HG03565 (cell line): ENCODE measurements around the gene CPNE9.

ENCODE experiments used
- ATAC-seq: cut with Tn5 transposase; IDR thresholded peaks from one replicate; pipeline ENCODE4 v1.9.1; 2021; ENCODE audit warnings: mild to moderate bottlenecking, moderate library complexity; ENCODE audit not compliant: unreplicated experiment

CPNE9 gene

GRCh38 chr3:9703736-9704346 is at the start of gene CPNE9:
CPNE9 (plus strand) TSS chr3:9703833; CDS start chr3:9703997, 164 bp downstream.
- ATAC-seq = no peak

- ATAC-seq = no peak
These were observed 43.8 kb upstream of the CPNE9 start for GRCh38 chr3:9659849-9660248.

GRCh38 chr3:9660972-9661371 is 42.7 kb upstream of the CPNE9 start:
- no peak for ATAC-seq

- no peak for ATAC-seq
These were observed 39.4 kb upstream of the CPNE9 start for GRCh38 chr3:9664119-9664751.

GRCh38 chr3:9666704-9667445 is 36.8 kb upstream of the CPNE9 start:
- no peak for ATAC-seq

- ATAC-seq = no peak
These were observed 34.4 kb upstream of the CPNE9 start for GRCh38 chr3:9669277-9669676.

- ATAC-seq = no peak
These were observed 33.8 kb upstream of the CPNE9 start for GRCh38 chr3:9669720-9670432.

GRCh38 chr3:9673082-9673481 is 30.6 kb upstream of the CPNE9 start:
- ATAC-seq = no peak

GRCh38 chr3:9673752-9674151 is 29.9 kb upstream of the CPNE9 start:
- ATAC-seq = no peak

GRCh38 chr3:9675736-9676290 is 27.8 kb upstream of the CPNE9 start:
- no peak for ATAC-seq

- ATAC-seq = no peak
These were observed 26.8 kb upstream of the CPNE9 start for GRCh38 chr3:9676785-9677184.

GRCh38 chr3:9678493-9678892 is 25.1 kb upstream of the CPNE9 start:
- ATAC-seq = no peak

GRCh38 chr3:9679476-9680080 is 24.1 kb upstream of the CPNE9 start:
- ATAC-seq = no peak

GRCh38 chr3:9681011-9681722 is 22.5 kb upstream of the CPNE9 start:
- no peak for ATAC-seq

GRCh38 chr3:9681723-9682081 is 21.9 kb upstream of the CPNE9 start:
- ATAC-seq = no peak

GRCh38 chr3:9682096-9682495 is 21.5 kb upstream of the CPNE9 start:
- ATAC-seq = no peak

GRCh38 chr3:9683426-9683825 is 20.2 kb upstream of the CPNE9 start:
- no peak for ATAC-seq

GRCh38 chr3:9685216-9686049 is 18.2 kb upstream of the CPNE9 start:
- no peak for ATAC-seq

GRCh38 chr3:9686050-9686550 is 17.5 kb upstream of the CPNE9 start:
- ATAC-seq = no peak
